HCT116 (cell line): Measurements from ENCODE around the gene GRIK4. TPM values are rescaled to one million over a fixed set of nuclear protein-coding genes. Genes with fewer than 3 reads are reported as not detected.

Experiments used
- ATAC-seq: fragments of 200-7000 bp; cut with Tn5 transposase; 2 replicates; pipeline ENCODE4 v1.9.1; 2020; ENCODE audit warnings: mild to moderate bottlenecking, moderate library complexity
- BruUV-seq: library from RNA; stranded (reverse); fragments of 400-500 nt; replicated peaks from 2 replicates; lab custom pipeline; 2021; lab: Mats Ljungman, UMichigan
- CTCF ChIA-PET: fragments of 300-600 bp; sonication (Branson Sonifier 250); formaldehyde crosslinking; loops from one replicate; lab custom pipeline; 2021; ENCODE audit warnings: antibody characterized with exemption; lab: Charles Lee
- POLR2A ChIA-PET: fragments of 300-600, 350-600 bp; sonication (Branson Sonifier 250); formaldehyde crosslinking; loops from one replicate; lab custom pipeline; 2021; ENCODE audit warnings: antibody characterized with exemption; lab: Charles Lee
- RAD21 ChIA-PET, 2 experiments: fragments of 300-600 bp; sonication (Branson Sonifier 250); formaldehyde crosslinking; loops; one replicate each; lab custom pipeline; 2023; ENCODE audit warnings: low total read pairs in 2 of 2; ENCODE audit not compliant: uncharacterized antibody in 2 of 2, unreplicated experiment in 2 of 2, low non-redundant PET in 1 of 2; lab: Charles Lee
- DNase-seq: peaks from one replicate; pipeline ENCODE4 v3.0.0-alpha.2; 2010; ENCODE audit warnings: low read depth, low spot score
- H2AFZ ChIP-seq: fragments of 200-600 bp; shearing (Covaris generic), sonication (generic); 2 replicates; pipeline ENCODE4 v1.6.1; 2017; ENCODE audit warnings: low read depth, mixed run types, mixed read lengths, antibody characterized with exemption, low read length; ENCODE audit not compliant: poor library complexity, severe bottlenecking
- H3K27ac ChIP-seq: 2 replicates; pipeline ENCODE4 v1.5.1; 2012; ENCODE audit warnings: low read depth, low read length
- H3K27me3 ChIP-seq: fragments of 200-600 bp; sonication (generic); 2 replicates; pipeline ENCODE4 v1.6.1; 2016; ENCODE audit warnings: mixed run types, low read length, mixed read lengths; ENCODE audit not compliant: insufficient read depth
- H3K36me3 ChIP-seq, 2 experiments: fragments of 200-500 bp in 1 of 2; fragments of 200-600 bp in 1 of 2; sonication (Bioruptor generic) in 1 of 2; sonication (generic) in 1 of 2; 2 replicates each; pipeline versions ENCODE4 v1.5.1 to v1.6.1; 2014 to 2016; ENCODE audit warnings: low read length in 2 of 2, inconsistent platforms in 1 of 2, mixed read lengths in 1 of 2, mixed run types in 1 of 2; ENCODE audit not compliant: insufficient read depth in 2 of 2, control insufficient read depth in 1 of 2
- H3K4me1 ChIP-seq, 2 experiments: fragments of 200-600 bp in 1 of 2; sonication (generic) in 1 of 2; 2 replicates each; pipeline versions ENCODE4 v1.5.1 to v1.6.1; 2012 to 2017; ENCODE audit warnings: low read length in 2 of 2, inconsistent platforms in 1 of 2, mild to moderate bottlenecking in 1 of 2, mixed read lengths in 1 of 2, mixed run types in 1 of 2, moderate library complexity in 1 of 2; ENCODE audit not compliant: insufficient read depth in 2 of 2, control insufficient read depth in 1 of 2
- H3K4me2 ChIP-seq: fragments of 200-600 bp; sonication (generic); 2 replicates; pipeline ENCODE4 v1.6.1; 2017; ENCODE audit warnings: mixed run types, low read length, mixed read lengths
- H3K4me3 ChIP-seq, 2 experiments: fragments of 200-600 bp in 1 of 2; sonication (generic) in 1 of 2; replicated peaks in 1 of 2; 2 replicates each; pipeline ENCODE4 v1.5.1; 2011 to 2016; ENCODE audit warnings: low read length in 2 of 2, control low read depth in 1 of 2, low read depth in 1 of 2, mild to moderate bottlenecking in 1 of 2, mixed read lengths in 1 of 2, mixed run types in 1 of 2
- H3K79me2 ChIP-seq: fragments of 200-600 bp; sonication (generic); 2 replicates; pipeline ENCODE4 v1.6.1; 2017; ENCODE audit warnings: mild to moderate bottlenecking, mixed run types, low read length, moderate library complexity, mixed read lengths; ENCODE audit not compliant: insufficient read depth
- H3K9ac ChIP-seq: fragments of 200-600 bp; sonication (generic); 2 replicates; pipeline ENCODE4 v1.6.1; 2016; ENCODE audit warnings: low read length, mixed read lengths
- H3K9me2 ChIP-seq: fragments of 200-600 bp; sonication (generic), shearing (Covaris generic); 2 replicates; pipeline ENCODE4 v1.6.1; 2017; ENCODE audit warnings: mixed run types, mild to moderate bottlenecking, moderate library complexity; ENCODE audit not compliant: insufficient read depth
- H3K9me3 ChIP-seq, 2 experiments: fragments of 200-500 bp in 1 of 2; fragments of 200-600 bp in 1 of 2; sonication (Bioruptor generic) in 1 of 2; sonication (generic) in 1 of 2; 2 replicates each; pipeline ENCODE4 v1.6.1; 2014 to 2017; ENCODE audit warnings: low read length in 2 of 2, mixed read lengths in 2 of 2, inconsistent platforms in 1 of 2, low read depth in 1 of 2, mild to moderate bottlenecking in 1 of 2, mixed run types in 1 of 2, moderate library complexity in 1 of 2; ENCODE audit not compliant: control insufficient read depth in 1 of 2, insufficient read depth in 1 of 2
- H4K20me1 ChIP-seq: fragments of 200-600 bp; sonication (generic), shearing (Covaris generic); 2 replicates; pipeline ENCODE4 v1.6.1; 2017; ENCODE audit warnings: mixed run types, mild to moderate bottlenecking, moderate library complexity; ENCODE audit not compliant: insufficient read depth
- CEBPB ChIP-seq: IDR thresholded peaks from 2 replicates; pipeline ENCODE4 v1.6.1; 2012; ENCODE audit warnings: low read depth
- EGR1 ChIP-seq: IDR thresholded peaks from 2 replicates; pipeline ENCODE4 v1.6.1; 2012; ENCODE audit warnings: low read depth
- EZH2 ChIP-seq: fragments of 200-600 bp; sonication (generic); IDR thresholded peaks from 2 replicates; pipeline ENCODE4 v1.6.1; 2017; ENCODE audit warnings: antibody characterized with exemption, mixed run types
- SIN3A ChIP-seq: IDR thresholded peaks from 2 replicates; pipeline ENCODE4 v1.6.1; 2012; ENCODE audit warnings: low read depth
- ZFX ChIP-seq: fragments of 450-650 bp; IDR thresholded peaks from 2 replicates; pipeline ENCODE4 v1.6.1; 2017
- intact Hi-C: fragments of 100-400 bp; cut with micrococcal nuclease; formaldehyde crosslinking; loops from 2 replicates; pipeline ENCODE4 v1.10.0; 2022
- total RNA-seq: library from RNA; stranded (reverse); gene quantifications from one replicate; pipeline ENCODE4 v1.2.1, GENCODE V29; 2021; ENCODE audit not compliant: unreplicated experiment
- TF ChIP-seq, protein P1 (sequence below): IDR thresholded peaks from 2 replicates; pipeline ENCODE4 v1.6.1; 2012

Gene GRIK4
- total RNA-seq, 1 experiment from 2014 or later = 0.52 TPM

DNA sequence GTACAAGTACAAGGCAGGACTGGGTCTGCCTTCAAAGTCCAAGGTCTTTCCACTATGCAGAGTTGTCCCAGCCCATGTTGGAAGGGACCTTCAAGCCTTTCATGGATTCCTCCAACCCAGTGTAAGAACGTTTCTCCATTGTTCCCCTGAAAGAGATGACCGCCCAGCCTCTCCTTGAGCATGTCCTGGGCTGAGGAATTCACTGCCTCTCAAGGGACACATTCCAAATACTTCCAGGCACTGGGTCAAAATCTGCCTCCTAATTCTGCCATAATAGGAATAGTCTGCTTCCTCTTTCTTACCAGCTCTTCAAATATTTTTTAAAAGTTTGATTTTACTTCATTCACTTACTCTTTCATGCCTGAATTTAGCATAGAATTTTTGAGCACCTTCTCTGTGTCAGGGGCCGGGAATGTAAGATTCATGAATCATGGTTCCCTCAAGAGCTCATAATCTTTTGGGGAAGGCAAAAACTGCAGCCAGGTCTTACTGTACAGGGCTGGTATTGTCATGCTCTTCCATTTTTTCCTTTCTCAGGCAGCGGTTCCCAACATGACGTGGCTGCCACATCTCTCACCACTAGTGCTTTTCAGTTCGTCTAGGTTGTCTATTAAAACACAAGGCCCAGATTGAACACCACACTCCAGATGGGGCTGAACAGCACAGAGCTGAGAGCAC, 369.1 kb downstream of the GRIK4 start:
- CTCF ChIA-PET = no interaction called here
- no peaks in the 10 kb centered on the region for H3K9me2 ChIP-seq
- intact Hi-C loops = no loop called here
- H3K9ac ChIP-seq = no peak overlapping the region
- no peak overlapping the region for H3K4me3 ChIP-seq
- no peak for ATAC-seq
- H3K4me2 ChIP-seq = no peak overlapping the region
- no peaks in the 10 kb centered on the region for H3K36me3 ChIP-seq
- POLR2A ChIA-PET = no interaction called here
- no peaks in the 10 kb centered on the region for H4K20me1 ChIP-seq
- RAD21 ChIA-PET = no interaction called here
- no TSS peak for BruUV-seq
- H3K9me3 ChIP-seq = no peaks in the 10 kb centered on the region
- peaks cover 60% of the 10 kb centered on the region for H3K27me3 ChIP-seq
- no peaks in the 10 kb centered on the region for H3K4me1 ChIP-seq
- TF ChIP-seq SIN3A (no peak), ZFX (no peak)
- TF ChIP-seq, protein P1, sequence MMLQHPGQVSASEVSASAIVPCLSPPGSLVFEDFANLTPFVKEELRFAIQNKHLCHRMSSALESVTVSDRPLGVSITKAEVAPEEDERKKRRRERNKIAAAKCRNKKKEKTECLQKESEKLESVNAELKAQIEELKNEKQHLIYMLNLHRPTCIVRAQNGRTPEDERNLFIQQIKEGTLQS = no peak
- TF ChIP-seq, all 23 proteins: peak for 0
- Histone ChIP-seq H3K79me2 (no peaks in the 10 kb centered on the region), H3K27ac (no peak overlapping the region), H2AFZ (no peak overlapping the region)
- no peak for DNase-seq

DNA sequence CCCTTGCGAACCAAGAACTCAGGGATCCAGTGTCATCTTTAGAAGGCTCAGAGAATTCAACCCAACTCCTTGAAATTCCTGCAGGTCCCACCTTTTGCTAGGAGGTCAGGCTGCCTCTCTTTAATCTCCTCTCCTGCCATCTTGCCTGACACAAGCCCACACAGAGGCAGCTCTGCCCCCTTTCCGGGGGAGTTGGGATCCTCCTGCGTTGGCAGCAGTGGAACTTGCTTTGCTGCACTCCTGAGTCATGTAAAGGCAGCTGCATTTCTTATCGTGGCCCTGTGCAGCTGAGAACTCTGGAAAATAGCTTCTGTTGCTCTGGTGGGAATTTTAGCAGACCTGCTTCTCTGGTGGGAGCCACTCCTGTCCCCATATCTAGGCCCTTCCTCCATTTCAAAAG, 370.0 kb downstream of the GRIK4 start:
- Histone ChIP-seq H2AFZ (no peak overlapping the region), H3K9ac (no peak overlapping the region), H3K27me3 (peaks cover 63% of the 10 kb centered on the region), H3K79me2 (no peaks in the 10 kb centered on the region), H3K36me3 (no peaks in the 10 kb centered on the region), H3K9me2 (no peaks in the 10 kb centered on the region), H3K27ac (no peak overlapping the region), H3K9me3 (no peaks in the 10 kb centered on the region), H3K4me3 (no peak overlapping the region), H3K4me1 (no peaks in the 10 kb centered on the region), H4K20me1 (no peaks in the 10 kb centered on the region), H3K4me2 (no peak overlapping the region)
- CTCF ChIA-PET = no interaction called here
- no peak for TF ChIP-seq EZH2
- TF ChIP-seq EGR1 = no peak
- no peak for TF ChIP-seq SIN3A
- TF ChIP-seq CEBPB = no peak
- DNase-seq (no peak), ATAC-seq (no peak)
- no TSS peak for BruUV-seq
- intact Hi-C loops = no loop called here
- POLR2A ChIA-PET = no interaction called here
- RAD21 ChIA-PET = no interaction called here
